ENCODE results near the gene CLCF1. TPM values are rescaled to one million over a fixed set of nuclear protein-coding genes. Genes with fewer than 3 reads are reported as not detected.

CLCF1 gene
- total and polyA plus RNA-seq, 10 of the 15 experiments (the other 5 are each of a cell fraction or from before 2014, with no cell fraction given) = 0.16 to 2.1 (median 0.63) TPM; not detected in 1

- TF ChIP-seq, protein P1, sequence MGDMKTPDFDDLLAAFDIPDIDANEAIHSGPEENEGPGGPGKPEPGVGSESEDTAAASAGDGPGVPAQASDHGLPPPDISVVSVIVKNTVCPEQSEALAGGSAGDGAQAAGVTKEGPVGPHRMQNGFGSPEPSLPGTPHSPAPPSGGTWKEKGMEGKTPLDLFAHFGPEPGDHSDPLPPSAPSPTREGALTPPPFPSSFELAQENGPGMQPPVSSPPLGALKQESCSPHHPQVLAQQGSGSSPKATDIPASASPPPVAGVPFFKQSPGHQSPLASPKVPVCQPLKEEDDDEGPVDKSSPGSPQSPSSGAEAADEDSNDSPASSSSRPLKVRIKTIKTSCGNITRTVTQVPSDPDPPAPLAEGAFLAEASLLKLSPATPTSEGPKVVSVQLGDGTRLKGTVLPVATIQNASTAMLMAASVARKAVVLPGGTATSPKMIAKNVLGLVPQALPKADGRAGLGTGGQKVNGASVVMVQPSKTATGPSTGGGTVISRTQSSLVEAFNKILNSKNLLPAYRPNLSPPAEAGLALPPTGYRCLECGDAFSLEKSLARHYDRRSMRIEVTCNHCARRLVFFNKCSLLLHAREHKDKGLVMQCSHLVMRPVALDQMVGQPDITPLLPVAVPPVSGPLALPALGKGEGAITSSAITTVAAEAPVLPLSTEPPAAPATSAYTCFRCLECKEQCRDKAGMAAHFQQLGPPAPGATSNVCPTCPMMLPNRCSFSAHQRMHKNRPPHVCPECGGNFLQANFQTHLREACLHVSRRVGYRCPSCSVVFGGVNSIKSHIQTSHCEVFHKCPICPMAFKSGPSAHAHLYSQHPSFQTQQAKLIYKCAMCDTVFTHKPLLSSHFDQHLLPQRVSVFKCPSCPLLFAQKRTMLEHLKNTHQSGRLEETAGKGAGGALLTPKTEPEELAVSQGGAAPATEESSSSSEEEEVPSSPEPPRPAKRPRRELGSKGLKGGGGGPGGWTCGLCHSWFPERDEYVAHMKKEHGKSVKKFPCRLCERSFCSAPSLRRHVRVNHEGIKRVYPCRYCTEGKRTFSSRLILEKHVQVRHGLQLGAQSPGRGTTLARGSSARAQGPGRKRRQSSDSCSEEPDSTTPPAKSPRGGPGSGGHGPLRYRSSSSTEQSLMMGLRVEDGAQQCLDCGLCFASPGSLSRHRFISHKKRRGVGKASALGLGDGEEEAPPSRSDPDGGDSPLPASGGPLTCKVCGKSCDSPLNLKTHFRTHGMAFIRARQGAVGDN (IDR thresholded peaks at IDR 0.05) = no peak
- TF ChIP-seq ZZZ3 (IDR thresholded peaks at IDR 0.05; ENCODE audit: control insufficient read depth, insufficient read length, low read depth) (no peak), LARP7 (IDR thresholded peaks at IDR 0.05) (peak; percentile 55), ZSCAN29 (IDR thresholded peaks at IDR 0.05) (0 out of 2 replicates have a peak, but pooled peaks have one; percentile 21), SKIL (IDR thresholded peaks at IDR 0.05; ENCODE audit: low read depth, poor library complexity, severe bottlenecking) (no peak), SPI1 (IDR thresholded peaks at IDR 0.05; ENCODE audit: borderline replicate concordance, insufficient read depth, low read depth, low read length) (no peak), REST (IDR thresholded peaks at IDR 0.05; ENCODE audit: low read depth, low read length) (no peak), NFYA (IDR thresholded peaks at IDR 0.05; ENCODE audit: borderline replicate concordance, low read depth, low read length) (no peak), KAT2A (conservative IDR thresholded peaks at IDR 0.05; ENCODE audit: control insufficient read depth, low read depth, low read length) (no peak), SUPT20H (IDR thresholded peaks at IDR 0.05; ENCODE audit: borderline replicate concordance, control insufficient read depth, low read depth, low read length) (no peak), EZH2 (IDR thresholded peaks at IDR 0.05; ENCODE audit: borderline replicate concordance, control insufficient read depth, low read depth, low read length) (no peak), ZBTB11 (CRISPR knock-in tag; IDR thresholded peaks at IDR 0.05) (no peak)
- TF ChIP-seq, protein P2, sequence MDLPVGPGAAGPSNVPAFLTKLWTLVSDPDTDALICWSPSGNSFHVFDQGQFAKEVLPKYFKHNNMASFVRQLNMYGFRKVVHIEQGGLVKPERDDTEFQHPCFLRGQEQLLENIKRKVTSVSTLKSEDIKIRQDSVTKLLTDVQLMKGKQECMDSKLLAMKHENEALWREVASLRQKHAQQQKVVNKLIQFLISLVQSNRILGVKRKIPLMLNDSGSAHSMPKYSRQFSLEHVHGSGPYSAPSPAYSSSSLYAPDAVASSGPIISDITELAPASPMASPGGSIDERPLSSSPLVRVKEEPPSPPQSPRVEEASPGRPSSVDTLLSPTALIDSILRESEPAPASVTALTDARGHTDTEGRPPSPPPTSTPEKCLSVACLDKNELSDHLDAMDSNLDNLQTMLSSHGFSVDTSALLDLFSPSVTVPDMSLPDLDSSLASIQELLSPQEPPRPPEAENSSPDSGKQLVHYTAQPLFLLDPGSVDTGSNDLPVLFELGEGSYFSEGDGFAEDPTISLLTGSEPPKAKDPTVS (IDR thresholded peaks at IDR 0.05; ENCODE audit: low read depth, low read length) = no peak
These were observed at the start of gene CLCF1 (continued) for GRCh38 chr11:67372993-67373647.
